Caco-2 (cell line): ENCODE data around the gene PRICKLE3. TPM values are rescaled to one million over a fixed set of nuclear protein-coding genes. Genes with fewer than 3 reads are reported as not detected.

Source experiments
- BruUV-seq: library from RNA; stranded (reverse); fragments of 400-500 nt; replicated peaks from 2 replicates; lab custom pipeline; 2021; lab: Mats Ljungman, UMichigan
- CTCF ChIA-PET: fragments of 300-600 bp; sonication (Branson Sonifier 250); formaldehyde crosslinking; loops from one replicate; lab custom pipeline; 2022; ENCODE audit warnings: antibody characterized with exemption; lab: Charles Lee
- POLR2A ChIA-PET: fragments of 300-600 bp; sonication (Branson Sonifier 250); formaldehyde crosslinking; loops from one replicate; lab custom pipeline; 2022; ENCODE audit warnings: antibody characterized with exemption; lab: Charles Lee
- DNase-seq, 2 experiments: peaks; one replicate each; pipeline versions ENCODE4 v3.0.0 to v3.0.0-alpha.2; 2020 to 2022
- H3K27me3 ChIP-seq: replicated peaks from 2 replicates; pipeline ENCODE4 v1.6.0; 2011; ENCODE audit warnings: low read length; ENCODE audit not compliant: control insufficient read depth, insufficient read depth
- H3K36me3 ChIP-seq: 2 replicates; pipeline ENCODE4 v1.5.1; 2011; ENCODE audit warnings: low read length; ENCODE audit not compliant: control insufficient read depth, insufficient read depth
- H3K4me1 ChIP-seq: fragments of 250-450 bp; sonication (Bioruptor Pico); 2 replicates; pipeline ENCODE4 v1.5.1; 2020; ENCODE audit warnings: mild to moderate bottlenecking
- H3K4me3 ChIP-seq: 2 replicates; pipeline ENCODE4 v1.5.1; 2011; ENCODE audit warnings: low read depth, mild to moderate bottlenecking, control low read depth, low read length
- H3K9me3 ChIP-seq: fragments of 250-450 bp; sonication (Bioruptor Pico); 2 replicates; pipeline ENCODE4 v1.5.1; 2020; ENCODE audit warnings: mild to moderate bottlenecking, moderate library complexity
- H3K27ac Mint-ChIP-seq: one replicate; pipeline ENCODE4 v1.8.0; 2022; ENCODE audit warnings: mixed read lengths; ENCODE audit not compliant: unreplicated experiment
- H3K27me3 Mint-ChIP-seq: one replicate; pipeline ENCODE4 v1.8.0; 2022; ENCODE audit warnings: mixed read lengths; ENCODE audit not compliant: insufficient read depth, unreplicated experiment
- H3K36me3 Mint-ChIP-seq: one replicate; pipeline ENCODE4 v1.8.0; 2022; ENCODE audit warnings: mild to moderate bottlenecking, mixed read lengths; ENCODE audit not compliant: insufficient read depth, unreplicated experiment
- H3K4me1 Mint-ChIP-seq: one replicate; pipeline ENCODE4 v1.8.0; 2022; ENCODE audit warnings: low read depth, mixed read lengths; ENCODE audit not compliant: unreplicated experiment
- H3K4me3 Mint-ChIP-seq: one replicate; pipeline ENCODE4 v1.8.0; 2022; ENCODE audit warnings: mild to moderate bottlenecking, moderate library complexity, mixed read lengths; ENCODE audit not compliant: unreplicated experiment
- H3K9me3 Mint-ChIP-seq: one replicate; pipeline ENCODE4 v1.8.0; 2022; ENCODE audit warnings: mixed read lengths; ENCODE audit not compliant: unreplicated experiment
- intact Hi-C: fragments of 100-400 bp; cut with micrococcal nuclease; formaldehyde crosslinking; loops from one replicate; pipeline ENCODE4 v1.10.0; 2022; ENCODE audit not compliant: unreplicated experiment
- total RNA-seq: library from RNA; stranded (reverse); gene quantifications from 2 replicates; pipeline ENCODE4 v1.2.3, GENCODE V29; 2022
- TF ChIP-seq, protein P1 (sequence below), 2 experiments: fragments of 200-600 bp in 1 of 2; IDR thresholded peaks; 1 replicate in 1 of 2; 2 replicates in 1 of 2; pipeline versions ENCODE4 v1.5.1 to v1.8.0; 2011 to 2022; ENCODE audit warnings: antibody characterized with exemption in 1 of 2, control low read depth in 1 of 2, inconsistent platforms in 1 of 2, low read depth in 1 of 2, low read length in 1 of 2, mild to moderate bottlenecking in 1 of 2, moderate library complexity in 1 of 2; ENCODE audit not compliant: insufficient read depth in 1 of 2, severe bottlenecking in 1 of 2, unreplicated experiment in 1 of 2

PRICKLE3 gene
- total RNA-seq, 1 experiment from 2014 or later: 8.4 TPM

DNA sequence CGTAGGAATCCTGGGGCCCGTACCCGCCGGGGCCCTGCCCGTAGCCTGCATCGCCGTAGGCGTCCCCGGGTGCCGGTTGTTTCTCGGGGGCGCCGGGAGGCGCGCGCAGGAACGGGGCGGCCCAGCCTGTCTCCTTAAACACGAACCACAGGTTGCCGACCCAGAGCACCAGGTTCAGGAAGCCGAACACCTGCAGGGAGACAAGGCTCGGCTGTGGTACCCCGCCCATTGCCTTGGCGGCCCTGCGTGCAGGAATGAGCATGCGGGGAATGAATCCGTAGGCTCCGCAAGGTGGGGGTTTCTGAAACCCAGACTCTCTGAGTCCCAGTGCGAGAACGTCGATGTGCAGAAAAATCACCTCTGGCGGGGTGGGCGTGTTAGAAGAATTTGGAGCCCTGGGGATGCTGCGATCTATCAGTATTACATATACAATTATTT, 5.4 kb upstream of the PRICKLE3 start:
- H3K4me3 Mint-ChIP-seq: peak overlapping the region; percentile 82
- H3K9me3 ChIP-seq: no peaks in the 10 kb centered on the region
- intact Hi-C loops: loop anchor here (2.0 to 10.0 kb wide), 4 partner anchors 43 to 643 kb away; partner anchors contain the start of genes CCDC22, GPKOW and PPP1R3F
- TSS peak; percentile 88 for BruUV-seq
- H3K27me3 Mint-ChIP-seq: peaks cover 4% of the 10 kb centered on the region
- peaks cover 4% of the 10 kb centered on the region for H3K4me1 ChIP-seq
- H3K27ac Mint-ChIP-seq: peak overlapping the region; percentile 80
- peaks cover 30% of the 10 kb centered on the region for H3K36me3 Mint-ChIP-seq
- TF ChIP-seq, protein P1, sequence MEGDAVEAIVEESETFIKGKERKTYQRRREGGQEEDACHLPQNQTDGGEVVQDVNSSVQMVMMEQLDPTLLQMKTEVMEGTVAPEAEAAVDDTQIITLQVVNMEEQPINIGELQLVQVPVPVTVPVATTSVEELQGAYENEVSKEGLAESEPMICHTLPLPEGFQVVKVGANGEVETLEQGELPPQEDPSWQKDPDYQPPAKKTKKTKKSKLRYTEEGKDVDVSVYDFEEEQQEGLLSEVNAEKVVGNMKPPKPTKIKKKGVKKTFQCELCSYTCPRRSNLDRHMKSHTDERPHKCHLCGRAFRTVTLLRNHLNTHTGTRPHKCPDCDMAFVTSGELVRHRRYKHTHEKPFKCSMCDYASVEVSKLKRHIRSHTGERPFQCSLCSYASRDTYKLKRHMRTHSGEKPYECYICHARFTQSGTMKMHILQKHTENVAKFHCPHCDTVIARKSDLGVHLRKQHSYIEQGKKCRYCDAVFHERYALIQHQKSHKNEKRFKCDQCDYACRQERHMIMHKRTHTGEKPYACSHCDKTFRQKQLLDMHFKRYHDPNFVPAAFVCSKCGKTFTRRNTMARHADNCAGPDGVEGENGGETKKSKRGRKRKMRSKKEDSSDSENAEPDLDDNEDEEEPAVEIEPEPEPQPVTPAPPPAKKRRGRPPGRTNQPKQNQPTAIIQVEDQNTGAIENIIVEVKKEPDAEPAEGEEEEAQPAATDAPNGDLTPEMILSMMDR (IDR thresholded peaks at IDR 0.05; ENCODE audit: insufficient read depth in 1 of 2, low read depth in 1 of 2, low read length in 1 of 2, severe bottlenecking in 1 of 2, unreplicated experiment in 1 of 2): no peak
- no peaks in the 10 kb centered on the region for H3K27me3 ChIP-seq
- peak in 1 of 2 experiments; percentile 49 for DNase-seq
- ChIA-PET CTCF (interaction anchor here (0.7 to 3.6 kb wide), 6 partner anchors 11 to 632 kb away, joined by 3 to 27 read pairs (median 4); no protein-coding TSS in a partner anchor), POLR2A (interaction anchor here (0.5 to 1.3 kb wide), 10 partner anchors 10 to 324 kb away, joined by 3 to 43 read pairs (median 4); partner anchors contain the start of genes CCDC22 and PPP1R3F)
- peaks cover 43% of the 10 kb centered on the region for H3K4me1 Mint-ChIP-seq
- no peaks in the 10 kb centered on the region for H3K36me3 ChIP-seq
- peak overlapping the region; percentile 52 for H3K4me3 ChIP-seq
- no peaks in the 10 kb centered on the region for H3K9me3 Mint-ChIP-seq

DNA sequence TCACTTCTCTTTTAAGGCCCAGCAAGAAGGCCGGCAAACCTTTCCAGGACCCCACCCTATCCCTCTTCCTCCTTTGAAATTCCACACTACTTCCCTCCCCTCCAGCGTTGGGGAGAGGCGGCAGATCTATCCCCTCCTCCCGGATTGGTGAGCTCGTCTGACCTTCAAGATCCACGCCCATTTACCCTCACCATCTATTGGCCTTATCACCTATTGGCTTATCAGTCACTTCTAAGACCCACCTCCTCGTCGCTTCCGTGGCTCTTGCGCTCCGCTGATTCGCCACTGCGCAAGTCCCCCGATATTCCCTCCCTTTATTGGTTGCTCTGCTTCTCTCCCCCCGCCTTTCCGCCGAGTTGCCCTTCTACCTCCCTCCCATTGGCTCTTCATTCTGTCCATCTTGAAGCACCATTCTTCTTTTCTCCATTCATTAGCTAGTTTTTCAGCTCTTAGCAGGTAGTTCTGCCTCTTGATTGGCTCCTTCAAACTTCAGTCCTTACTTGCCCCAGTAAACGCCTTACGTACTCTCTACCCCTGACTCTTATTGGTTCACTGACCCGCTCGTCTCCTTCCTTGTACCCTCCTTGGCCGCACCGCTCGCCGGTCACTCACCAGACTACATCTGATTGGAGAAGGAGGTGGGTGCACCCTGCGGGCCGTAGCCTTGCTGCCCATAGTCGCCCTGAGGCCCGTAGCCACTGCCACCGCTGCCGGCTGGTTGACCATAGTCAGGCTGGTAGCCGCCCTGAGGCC, 4.8 kb upstream of the PRICKLE3 start:
- H3K4me3 ChIP-seq: peak overlapping the region; percentile 52
- TF ChIP-seq, protein P1 (IDR thresholded peaks at IDR 0.05; ENCODE audit: insufficient read depth in 1 of 2, low read depth in 1 of 2, low read length in 1 of 2, severe bottlenecking in 1 of 2, unreplicated experiment in 1 of 2): no peak
- Mint-ChIP-seq H3K27ac (peak overlapping the region; percentile 80), H3K4me3 (peak overlapping the region; percentile 82), H3K4me1 (peaks cover 43% of the 10 kb centered on the region), H3K9me3 (no peaks in the 10 kb centered on the region), H3K36me3 (peaks cover 30% of the 10 kb centered on the region), H3K27me3 (peaks cover 4% of the 10 kb centered on the region)
- DNase-seq: peak; percentile 92 to 96
- intact Hi-C loops: loop anchor here (2.0 to 10.0 kb wide), 4 partner anchors 44 to 644 kb away; partner anchors contain the start of genes CCDC22, GPKOW and PPP1R3F
- peaks cover 4% of the 10 kb centered on the region for H3K4me1 ChIP-seq
- ChIA-PET POLR2A (interaction anchor here (0.5 to 1.3 kb wide), 20 partner anchors 9 to 1376 kb away, joined by 3 to 43 read pairs (median 4); partner anchors contain the start of genes CCDC22, GRIPAP1, PLP2 and PPP1R3F), CTCF (interaction anchor here (0.6 to 3.6 kb wide), 9 partner anchors 10 to 633 kb away, joined by 3 to 27 read pairs (median 4); partner anchors contain the start of gene PLP2)
- H3K36me3 ChIP-seq: no peaks in the 10 kb centered on the region
- no TSS peak for BruUV-seq
- H3K9me3 ChIP-seq: no peaks in the 10 kb centered on the region
- no peaks in the 10 kb centered on the region for H3K27me3 ChIP-seq

DNA sequence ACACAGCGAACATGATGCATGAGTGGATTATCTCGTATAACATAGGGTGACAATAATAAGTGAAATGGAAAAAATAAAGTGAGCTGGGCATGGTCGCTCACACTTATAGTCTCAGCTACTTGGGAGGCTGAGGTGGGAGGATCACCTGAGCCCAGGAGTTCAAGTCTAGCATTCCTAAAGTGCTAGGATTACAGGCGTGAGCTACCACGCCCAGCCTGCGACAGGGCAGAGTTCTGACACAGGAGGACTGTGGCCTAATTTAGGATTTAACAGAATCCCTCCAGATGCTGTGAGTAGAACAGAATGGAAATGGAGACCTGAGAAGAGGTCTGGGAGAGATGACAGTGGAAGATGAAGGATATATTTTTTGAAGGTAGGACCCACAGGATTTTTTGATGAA, 3.4 kb upstream of the PRICKLE3 start:
- CTCF ChIA-PET: interaction anchor here (3.6 kb wide), 1 partner anchor 34 kb away, joined by 27 read pairs; no protein-coding TSS in a partner anchor
- intact Hi-C loops: loop anchor here (2.0 to 10.0 kb wide), 4 partner anchors 45 to 645 kb away; partner anchors contain the start of genes CCDC22, GPKOW and PPP1R3F
- H3K4me1 Mint-ChIP-seq: peaks cover 32% of the 10 kb centered on the region

More for the DNA sequence above, 3.4 kb upstream of the PRICKLE3 start:
- peaks cover 18% of the 10 kb centered on the region for H3K36me3 Mint-ChIP-seq
- H3K4me3 Mint-ChIP-seq: peak overlapping the region; percentile 82
- Histone ChIP-seq H3K4me3 (no peak overlapping the region), H3K27me3 (no peaks in the 10 kb centered on the region), H3K9me3 (no peaks in the 10 kb centered on the region), H3K36me3 (no peaks in the 10 kb centered on the region), H3K4me1 (peaks cover 5% of the 10 kb centered on the region; the same call in 1 of the 2 replicates)
- TF ChIP-seq, protein P1 (IDR thresholded peaks at IDR 0.05; ENCODE audit: insufficient read depth in 1 of 2, low read depth in 1 of 2, low read length in 1 of 2, severe bottlenecking in 1 of 2, unreplicated experiment in 1 of 2): no peak
- no peaks in the 10 kb centered on the region for H3K9me3 Mint-ChIP-seq
- H3K27me3 Mint-ChIP-seq: peaks cover 4% of the 10 kb centered on the region
- BruUV-seq: TSS peak; percentile 43
- no peak for DNase-seq
- POLR2A ChIA-PET: no interaction called here
- H3K27ac Mint-ChIP-seq: peak overlapping the region; percentile 80
